Erythroblast (primary cell): ENCODE measurements around the gene SNAP47.

Experiments used
- GATA1 ChIP-seq: IDR thresholded peaks from 2 replicates; pipeline ENCODE4 v1.6.1; 2011; ENCODE audit warnings: low read depth, mild to moderate bottlenecking, control low read depth, low read length, moderate library complexity
- POLR2A ChIP-seq: IDR thresholded peaks from 2 replicates; pipeline ENCODE4 v1.6.1; 2011; ENCODE audit warnings: mild to moderate bottlenecking, low read length

- TF ChIP-seq POLR2A (no peak), GATA1 (no peak)
Measured at GRCh38 chr1:227728892-227729143, 6.4 kb upstream of the SNAP47 start.
